GM23248 (cell line): ENCODE results near the gene LDLRAD4. TPM values are rescaled to one million over a fixed set of nuclear protein-coding genes. Genes with fewer than 3 reads are reported as not detected.

ENCODE experiments used
- DNase-seq: peaks from one replicate; pipeline ENCODE4 v3.0.0-alpha.2; 2015
- H2AFZ ChIP-seq: fragments of 200-600 bp; sonication (generic); 2 replicates; pipeline ENCODE4 v1.6.1; 2016; ENCODE audit warnings: antibody characterized with exemption
- H3F3A ChIP-seq: fragments of 200-600 bp; sonication (generic); 2 replicates; pipeline ENCODE4 v1.6.1; 2016; ENCODE audit warnings: mild to moderate bottlenecking, antibody characterized with exemption, mixed run types; ENCODE audit not compliant: insufficient read depth
- H3K27ac ChIP-seq: fragments of 200-600 bp; sonication (generic); 2 replicates; pipeline ENCODE4 v1.5.1; 2016; ENCODE audit warnings: mild to moderate bottlenecking
- H3K27me3 ChIP-seq: fragments of 200-600 bp; sonication (generic); replicated peaks from 2 replicates; pipeline ENCODE4 v1.6.1; 2016; ENCODE audit warnings: mild to moderate bottlenecking; ENCODE audit not compliant: insufficient read depth
- H3K36me3 ChIP-seq: fragments of 200-600 bp; sonication (generic); 2 replicates; pipeline ENCODE4 v1.6.1; 2016; ENCODE audit warnings: low read depth, mild to moderate bottlenecking
- H3K4me1 ChIP-seq: fragments of 200-600 bp; sonication (generic); 2 replicates; pipeline ENCODE4 v1.6.1; 2016; ENCODE audit warnings: mild to moderate bottlenecking; ENCODE audit not compliant: insufficient read depth
- H3K4me2 ChIP-seq: fragments of 200-600 bp; sonication (generic); one replicate; pipeline ENCODE4 v1.6.1; 2016; ENCODE audit warnings: mild to moderate bottlenecking; ENCODE audit not compliant: unreplicated experiment
- H3K4me3 ChIP-seq: fragments of 200-600 bp; sonication (generic); 2 replicates; pipeline ENCODE4 v1.5.1; 2016; ENCODE audit warnings: mild to moderate bottlenecking
- H3K79me2 ChIP-seq: fragments of 200-600 bp; sonication (generic); 2 replicates; pipeline ENCODE4 v1.6.1; 2016; ENCODE audit warnings: mild to moderate bottlenecking; ENCODE audit not compliant: insufficient read depth
- H3K9ac ChIP-seq: fragments of 200-600 bp; sonication (generic); 2 replicates; pipeline ENCODE4 v1.6.1; 2016; ENCODE audit warnings: mild to moderate bottlenecking
- H3K9me2 ChIP-seq: fragments of 200-600 bp; sonication (generic); 2 replicates; pipeline ENCODE4 v1.6.1; 2016; ENCODE audit warnings: mixed run types, mild to moderate bottlenecking, moderate library complexity; ENCODE audit not compliant: insufficient read depth
- H3K9me3 ChIP-seq: fragments of 200-600 bp; sonication (generic); one replicate; pipeline ENCODE4 v1.6.1; 2017; ENCODE audit warnings: low read depth
- H4K20me1 ChIP-seq: fragments of 200-600 bp; sonication (generic); 2 replicates; pipeline ENCODE4 v1.6.0; 2016; ENCODE audit not compliant: insufficient read depth
- EZH2 ChIP-seq: fragments of 200-600 bp; sonication (generic); IDR thresholded peaks from 2 replicates; pipeline ENCODE4 v1.6.1; 2018; ENCODE audit warnings: antibody characterized with exemption, mild to moderate bottlenecking; ENCODE audit not compliant: insufficient read depth, poor library complexity, severe bottlenecking
- EZH2phosphoT487 ChIP-seq: fragments of 200-600 bp; sonication (generic); IDR thresholded peaks from 2 replicates; pipeline ENCODE4 v1.6.1; 2018; ENCODE audit warnings: antibody characterized with exemption, moderate library complexity, mild to moderate bottlenecking, low read depth; ENCODE audit not compliant: insufficient read depth
- WGBS, 2 experiments: methylation state at CpG; one replicate each; pipeline ENCODE4 v1.1.6; 2015 to 2017; ENCODE audit warnings: low lambda C conversion rate in 2 of 2, low coverage in 1 of 2; ENCODE audit errors: missing lambda C conversion rate in 2 of 2; 5-methylcytosine and 5-hydroxymethylcytosine counted together
- in situ Hi-C: fragments of 300-500 bp; cut with MboI; formaldehyde crosslinking; loops from 2 replicates; pipeline ENCODE4 v1.15.0; 2020
- polyA plus RNA-seq: library from polyadenylated mRNA; unstranded; fragments of >200 nt; fragmentation: Nextera tagmentation; extraction: Ambion mirVana; gene quantifications from 2 replicates; pipeline ENCODE4 v1.2.1, GENCODE V29; 2016
- total RNA-seq: library from RNA; depleted of rRNA; stranded (reverse); fragments of >200 nt; shearing (Covaris generic); gene quantifications from 2 replicates; pipeline ENCODE4 v1.2.3, GENCODE V29; 2014

The LDLRAD4 gene
- total and polyA plus RNA-seq, 2 experiments from 2014 or later, result not detected

DNA sequence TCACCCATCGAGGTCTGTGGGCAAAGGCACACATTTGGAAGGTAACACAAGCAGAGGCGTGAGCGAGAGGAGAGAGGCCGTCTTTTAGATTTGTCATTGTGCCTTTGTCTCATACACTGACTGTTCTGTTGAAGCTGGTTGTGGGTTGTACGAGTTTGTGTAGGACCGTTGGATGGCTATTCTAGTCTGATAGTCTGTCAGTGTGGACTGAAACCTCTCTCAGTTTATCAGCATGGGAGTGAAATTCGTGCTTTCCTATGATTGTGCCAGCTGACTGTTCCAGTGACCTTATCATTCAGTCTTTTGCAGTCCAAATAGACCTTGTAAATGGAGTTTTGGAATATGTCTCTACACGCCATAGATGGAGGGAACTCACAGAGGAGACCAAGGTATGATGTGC lies 143.5 kb downstream of the LDLRAD4 start:
- H3K9me2 ChIP-seq, result no peaks in the 10 kb centered on the region
- no peaks in the 10 kb centered on the region for H3K9me3 ChIP-seq
- H3K4me2 ChIP-seq, result no peak overlapping the region
- H3K4me3 ChIP-seq, result no peak overlapping the region
- no peak for TF ChIP-seq EZH2
- no peak for TF ChIP-seq EZH2phosphoT487
- H4K20me1 ChIP-seq, result no peaks in the 10 kb centered on the region
- DNase-seq, result no peak
- no peaks in the 10 kb centered on the region for H3F3A ChIP-seq
- H3K4me1 ChIP-seq, result no peaks in the 10 kb centered on the region
- H3K9ac ChIP-seq, result no peak overlapping the region
- no peaks in the 10 kb centered on the region for H3K36me3 ChIP-seq
- 54 to 55% methylated on average over 8 of the region's 8 CpGs for WGBS, 2 experiments
- in situ Hi-C loops, result no loop called here
- no peaks in the 10 kb centered on the region; the same call in 1 of the 2 replicates for H3K27me3 ChIP-seq
- H3K27ac ChIP-seq, result no peak overlapping the region
- H3K79me2 ChIP-seq, result no peaks in the 10 kb centered on the region
- H2AFZ ChIP-seq, result no peak overlapping the region

DNA sequence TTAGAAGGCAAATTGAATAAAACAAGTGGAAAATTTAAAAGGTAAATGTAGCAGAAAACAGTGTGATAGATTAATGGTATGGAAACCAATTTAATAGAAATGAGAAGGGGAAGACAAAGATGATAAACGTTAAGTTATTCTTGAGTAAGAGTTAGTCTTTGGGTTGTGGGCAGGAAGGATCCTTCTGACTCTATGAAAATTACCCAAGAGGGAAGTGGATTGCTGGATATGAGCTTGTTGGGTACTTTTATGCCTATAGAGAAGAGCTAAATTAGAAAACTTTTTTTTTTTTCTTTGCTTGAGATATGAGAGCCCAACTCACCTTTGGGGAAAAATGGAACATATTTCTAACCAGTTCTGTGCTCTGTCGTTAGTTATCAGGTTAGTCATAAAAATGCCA lies 144.0 kb downstream of the LDLRAD4 start:
- no peaks in the 10 kb centered on the region for H3K9me2 ChIP-seq
- no peaks in the 10 kb centered on the region for H3K9me3 ChIP-seq
- H3K4me1 ChIP-seq, result no peaks in the 10 kb centered on the region

DNA sequence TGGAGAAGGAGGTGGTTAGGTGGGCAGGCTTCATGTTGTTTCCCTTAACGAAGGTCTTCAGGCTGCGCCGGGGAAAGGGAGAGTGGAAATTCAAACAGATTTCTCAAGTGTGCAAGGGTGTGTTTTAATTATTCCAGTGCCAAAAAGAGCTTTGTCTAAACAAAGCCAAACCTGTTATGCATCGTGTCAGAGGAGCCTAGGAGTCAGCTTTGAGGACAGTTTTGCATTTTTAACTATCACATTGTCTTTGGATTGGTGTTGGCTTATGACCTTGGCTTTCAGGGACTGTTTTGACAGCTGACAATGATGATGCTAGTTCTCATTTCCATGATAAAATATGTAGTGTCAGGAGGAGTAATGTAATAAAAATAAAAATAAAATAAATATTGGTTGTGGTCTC lies 144.8 kb downstream of the LDLRAD4 start:
- no peaks in the 10 kb centered on the region; the same call in 1 of the 2 replicates for H3K27me3 ChIP-seq
- H3K4me3 ChIP-seq, result no peak overlapping the region
- no peaks in the 10 kb centered on the region for H3K9me3 ChIP-seq
- H3F3A ChIP-seq, result no peaks in the 10 kb centered on the region
- H2AFZ ChIP-seq, result no peak overlapping the region
- in situ Hi-C loops, result no loop called here
- H3K79me2 ChIP-seq, result no peaks in the 10 kb centered on the region
- DNase-seq, result no peak
- TF ChIP-seq EZH2phosphoT487 (no peak), EZH2 (no peak)
- no peak overlapping the region for H3K27ac ChIP-seq
- H3K4me1 ChIP-seq, result no peaks in the 10 kb centered on the region
- H3K9me2 ChIP-seq, result no peaks in the 10 kb centered on the region
- H3K4me2 ChIP-seq, result no peak overlapping the region
- no peaks in the 10 kb centered on the region for H4K20me1 ChIP-seq
- no peak overlapping the region for H3K9ac ChIP-seq
- 56 to 62% methylated on average over 4 of the region's 4 CpGs for WGBS, 2 experiments
- no peaks in the 10 kb centered on the region for H3K36me3 ChIP-seq

More for the DNA sequence above, 144.0 kb downstream of the LDLRAD4 start:
- TF ChIP-seq EZH2phosphoT487 (no peak), EZH2 (no peak)
- no peak overlapping the region for H2AFZ ChIP-seq
- no peak for DNase-seq
- no peaks in the 10 kb centered on the region for H3F3A ChIP-seq
- no peaks in the 10 kb centered on the region; the same call in 1 of the 2 replicates for H3K27me3 ChIP-seq
- no peaks in the 10 kb centered on the region for H4K20me1 ChIP-seq
- no peaks in the 10 kb centered on the region for H3K79me2 ChIP-seq
- 62 to 66% methylated on average over 2 of the region's 2 CpGs for WGBS, 2 experiments
- H3K4me2 ChIP-seq, result no peak overlapping the region
- in situ Hi-C loops, result no loop called here
- H3K27ac ChIP-seq, result no peak overlapping the region
- no peak overlapping the region for H3K9ac ChIP-seq
- H3K36me3 ChIP-seq, result no peaks in the 10 kb centered on the region
- no peak overlapping the region for H3K4me3 ChIP-seq

DNA sequence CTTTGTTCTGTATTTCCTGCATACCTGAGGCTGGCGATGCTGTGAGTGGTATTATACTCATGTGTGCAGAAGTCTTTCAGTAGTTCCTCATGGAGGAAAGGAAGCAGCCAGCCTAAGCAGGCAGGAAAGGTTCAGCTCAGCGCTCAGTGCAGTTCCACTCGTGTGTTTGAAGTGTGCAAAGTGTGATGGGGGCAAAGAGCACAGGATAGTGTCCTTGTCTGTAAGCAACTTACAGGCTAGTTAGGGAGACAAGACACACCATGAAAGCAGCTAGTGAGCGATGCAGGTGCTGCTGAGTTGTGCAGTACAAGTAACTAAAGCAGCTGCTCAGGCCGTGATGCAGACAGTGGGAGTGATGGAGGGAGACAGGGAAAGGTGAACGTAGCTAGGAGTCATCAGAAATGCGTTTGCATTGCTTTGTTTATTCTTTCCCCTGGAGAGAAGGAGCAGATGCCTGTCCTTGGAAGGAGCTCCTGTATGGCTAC lies 146.2 kb downstream of the LDLRAD4 start:
- no peak overlapping the region for H3K9ac ChIP-seq
- H3K4me3 ChIP-seq, result no peak overlapping the region
- H3F3A ChIP-seq, result no peaks in the 10 kb centered on the region
- no peaks in the 10 kb centered on the region for H3K36me3 ChIP-seq
- no peak overlapping the region for H3K4me2 ChIP-seq
- in situ Hi-C loops, result no loop called here
- no peak for DNase-seq
- no peaks in the 10 kb centered on the region for H3K4me1 ChIP-seq
- no peak overlapping the region for H3K27ac ChIP-seq
- no peak overlapping the region for H2AFZ ChIP-seq
- no peaks in the 10 kb centered on the region for H3K9me3 ChIP-seq
- 62 to 68% methylated on average over 7 of the region's 7 CpGs for WGBS, 2 experiments
- no peaks in the 10 kb centered on the region for H3K9me2 ChIP-seq
- no peaks in the 10 kb centered on the region for H4K20me1 ChIP-seq
- TF ChIP-seq EZH2 (no peak), EZH2phosphoT487 (no peak)
- H3K27me3 ChIP-seq, result no peaks in the 10 kb centered on the region; the same call in 1 of the 2 replicates
- no peaks in the 10 kb centered on the region for H3K79me2 ChIP-seq

DNA sequence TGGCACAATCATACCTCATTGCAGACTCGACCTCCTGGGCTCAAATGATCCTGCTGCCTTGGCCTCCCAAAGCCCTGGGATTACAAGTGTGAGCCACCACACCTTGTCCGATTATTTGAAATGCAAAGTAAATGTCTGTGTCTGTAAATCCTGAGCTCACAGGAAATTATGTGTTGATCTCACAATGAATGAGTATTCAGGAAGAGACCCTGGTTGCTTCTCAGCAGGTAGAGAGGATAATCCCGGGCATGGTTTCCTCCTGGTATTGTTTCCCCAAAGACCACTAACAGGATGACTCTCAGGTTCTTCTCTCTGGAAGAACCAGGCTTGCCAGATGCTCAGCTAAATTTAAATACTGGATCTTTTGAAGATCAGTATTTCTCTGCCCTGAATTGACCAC lies 147.6 kb downstream of the LDLRAD4 start:
- TF ChIP-seq EZH2phosphoT487 (no peak), EZH2 (no peak)
- Histone ChIP-seq H4K20me1 (no peaks in the 10 kb centered on the region), H3K4me3 (no peak overlapping the region), H3K27ac (no peak overlapping the region), H3K36me3 (no peaks in the 10 kb centered on the region), H2AFZ (no peak overlapping the region), H3K9ac (no peak overlapping the region), H3F3A (no peaks in the 10 kb centered on the region), H3K4me1 (no peaks in the 10 kb centered on the region), H3K4me2 (no peak overlapping the region), H3K9me3 (no peaks in the 10 kb centered on the region), H3K9me2 (no peaks in the 10 kb centered on the region), H3K79me2 (no peaks in the 10 kb centered on the region), H3K27me3 (no peaks in the 10 kb centered on the region; the same call in 1 of the 2 replicates)
- 56 to 58% methylated on average over 3 of the region's 3 CpGs for WGBS, 2 experiments
- in situ Hi-C loops, result no loop called here
- no peak for DNase-seq
